Measurements from ENCODE around the gene LCA5L. TPM values are rescaled to one million over a fixed set of nuclear protein-coding genes. Genes with fewer than 3 reads are reported as not detected.
A peak's percentile ranks its signal among the peaks of the same experiment; 100 is the strongest.

Gene LCA5L
- total RNA-seq, 1 donor from 2014 or later, result 2.0 TPM

DNA sequence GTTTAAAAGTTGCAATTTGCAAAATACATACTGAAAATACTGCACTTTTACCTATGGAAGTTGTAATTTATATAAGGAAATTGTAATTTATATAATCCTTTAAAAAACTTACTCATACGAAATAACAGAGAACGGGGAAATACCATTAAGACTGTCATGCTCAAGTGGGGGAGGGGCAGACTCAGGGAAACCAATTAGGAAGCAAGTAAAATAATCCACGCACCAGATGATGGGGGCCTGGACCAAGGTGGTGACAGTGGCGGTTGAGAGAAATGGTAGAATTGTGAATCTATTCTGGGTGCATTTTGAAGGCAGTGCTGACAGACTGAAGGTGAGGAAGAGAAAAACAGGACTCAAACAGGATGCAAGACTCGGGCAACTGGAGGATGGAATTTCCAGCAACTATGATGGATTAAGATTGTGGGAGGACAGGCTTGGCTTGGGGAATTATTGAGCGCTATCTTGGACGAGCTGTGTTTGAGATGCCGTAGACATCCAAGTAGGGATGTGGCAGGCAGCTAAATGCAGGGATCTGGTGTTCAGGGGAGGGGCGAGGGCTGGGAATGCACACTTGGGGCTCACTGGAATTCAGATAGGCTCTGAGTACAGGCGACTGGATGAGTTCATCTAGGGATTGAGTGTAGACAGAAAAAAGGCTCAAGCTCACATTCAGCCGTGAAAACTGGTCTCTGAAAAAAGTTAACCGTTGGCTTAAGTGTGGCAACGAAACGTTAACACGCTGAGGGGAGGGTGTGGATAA, 977 bp downstream of the LCA5L start:
- peaks cover 7% of the 10 kb centered on the region for H3K4me1 Mint-ChIP-seq (ENCODE audit: low read depth, unreplicated experiment)
- TF ChIP-seq EZH2 (IDR thresholded peaks at IDR 0.05; ENCODE audit: insufficient read depth, low read length), result no peak
- TF ChIP-seq, protein P1, sequence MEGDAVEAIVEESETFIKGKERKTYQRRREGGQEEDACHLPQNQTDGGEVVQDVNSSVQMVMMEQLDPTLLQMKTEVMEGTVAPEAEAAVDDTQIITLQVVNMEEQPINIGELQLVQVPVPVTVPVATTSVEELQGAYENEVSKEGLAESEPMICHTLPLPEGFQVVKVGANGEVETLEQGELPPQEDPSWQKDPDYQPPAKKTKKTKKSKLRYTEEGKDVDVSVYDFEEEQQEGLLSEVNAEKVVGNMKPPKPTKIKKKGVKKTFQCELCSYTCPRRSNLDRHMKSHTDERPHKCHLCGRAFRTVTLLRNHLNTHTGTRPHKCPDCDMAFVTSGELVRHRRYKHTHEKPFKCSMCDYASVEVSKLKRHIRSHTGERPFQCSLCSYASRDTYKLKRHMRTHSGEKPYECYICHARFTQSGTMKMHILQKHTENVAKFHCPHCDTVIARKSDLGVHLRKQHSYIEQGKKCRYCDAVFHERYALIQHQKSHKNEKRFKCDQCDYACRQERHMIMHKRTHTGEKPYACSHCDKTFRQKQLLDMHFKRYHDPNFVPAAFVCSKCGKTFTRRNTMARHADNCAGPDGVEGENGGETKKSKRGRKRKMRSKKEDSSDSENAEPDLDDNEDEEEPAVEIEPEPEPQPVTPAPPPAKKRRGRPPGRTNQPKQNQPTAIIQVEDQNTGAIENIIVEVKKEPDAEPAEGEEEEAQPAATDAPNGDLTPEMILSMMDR (IDR thresholded peaks at IDR 0.05; ENCODE audit: insufficient read depth, low read depth, low read length), result no peak
- Histone ChIP-seq H3K27ac (ENCODE audit: low read depth, low read length) (peak overlapping the region; percentile 89), H2AFZ (ENCODE audit: low read depth, low read length) (peak overlapping the region; percentile 97), H3K4me1 (ENCODE audit: insufficient read depth, low read length) (peaks cover 7% of the 10 kb centered on the region), H4K20me1 (ENCODE audit: insufficient read depth, low read length) (no peaks in the 10 kb centered on the region), H3K36me3 (ENCODE audit: insufficient read depth, low read length) (no peaks in the 10 kb centered on the region), H3K4me3 (ENCODE audit: insufficient read depth, low read depth, low read length) (peak overlapping the region; percentile 85), H3K27me3 (ENCODE audit: insufficient read depth, low read length) (no peaks in the 10 kb centered on the region), H3K79me2 (ENCODE audit: insufficient read depth, low read length) (no peaks in the 10 kb centered on the region), H3K9me3 (ENCODE audit: insufficient read depth, low read depth, low read length) (no peaks in the 10 kb centered on the region), H3K4me2 (ENCODE audit: low read length) (peak overlapping the region; percentile 99), H3K9ac (ENCODE audit: low read length) (peak overlapping the region; percentile 96)
- no peaks in the 10 kb centered on the region for H3K9me3 Mint-ChIP-seq (ENCODE audit: unreplicated experiment)
- DNase-seq (ENCODE audit: low read depth) (peak; percentile 77), FAIRE-seq (no peak)
- H3K27ac Mint-ChIP-seq (ENCODE audit: unreplicated experiment), result peak overlapping the region; percentile 99
- peak overlapping the region; percentile 96 for H3K4me3 Mint-ChIP-seq (ENCODE audit: unreplicated experiment)
- H3K27me3 Mint-ChIP-seq (ENCODE audit: low read depth, unreplicated experiment), result no peaks in the 10 kb centered on the region
- H3K36me3 Mint-ChIP-seq (ENCODE audit: low read depth, unreplicated experiment), result no peaks in the 10 kb centered on the region

DNA sequence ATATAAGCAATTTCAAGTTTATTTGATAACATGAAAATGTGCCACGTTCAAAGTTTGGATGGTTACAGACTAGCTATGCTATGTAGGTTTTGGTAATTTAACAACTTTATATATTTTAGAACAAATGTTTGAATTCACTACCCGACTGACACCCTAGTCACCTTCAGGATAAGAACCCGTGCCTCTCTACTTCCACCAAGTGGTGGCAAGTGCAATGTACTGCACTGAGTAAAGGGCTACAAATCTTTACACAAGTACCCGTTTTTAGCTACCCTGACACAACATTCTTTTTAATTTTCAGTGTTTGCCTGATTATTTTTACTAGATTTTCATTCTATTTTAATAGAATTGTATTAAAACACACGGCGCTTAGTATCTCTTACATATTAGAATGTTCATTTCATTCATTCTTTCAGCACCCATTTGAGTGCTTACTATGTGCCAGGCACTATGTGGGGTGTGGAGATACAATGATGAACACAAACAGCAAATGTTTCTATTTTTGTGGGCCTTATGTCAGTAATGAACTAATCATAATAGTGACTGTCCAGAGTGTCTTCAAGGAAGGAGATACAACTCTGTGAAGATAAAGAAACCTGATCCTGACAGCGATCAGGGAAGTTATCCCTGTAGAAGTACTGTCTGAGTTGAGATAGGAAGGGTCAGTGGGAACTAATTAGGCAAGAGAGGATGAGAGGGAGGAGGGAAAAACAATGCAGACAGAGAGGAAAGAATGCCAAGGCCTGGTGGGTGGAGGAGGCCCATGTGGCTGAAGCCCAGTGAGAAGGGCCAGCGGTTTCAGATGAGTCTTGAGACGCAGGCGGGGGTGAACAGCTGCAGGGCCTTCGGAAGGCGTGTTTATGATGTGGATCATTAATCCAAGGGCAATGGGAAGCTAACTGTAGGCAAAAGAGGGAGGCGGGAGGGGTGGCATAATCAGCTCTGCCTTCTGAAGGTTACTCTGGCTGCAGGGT, 3.8 kb downstream of the LCA5L start:
- Histone ChIP-seq H3K27me3 (ENCODE audit: insufficient read depth, low read length) (no peaks in the 10 kb centered on the region), H3K79me2 (ENCODE audit: insufficient read depth, low read length) (no peaks in the 10 kb centered on the region), H3K9ac (ENCODE audit: low read length) (no peak overlapping the region), H4K20me1 (ENCODE audit: insufficient read depth, low read length) (no peaks in the 10 kb centered on the region), H3K4me2 (ENCODE audit: low read length) (no peak overlapping the region), H3K4me1 (ENCODE audit: insufficient read depth, low read length) (peaks cover 7% of the 10 kb centered on the region), H3K27ac (ENCODE audit: low read depth, low read length) (no peak overlapping the region), H3K4me3 (ENCODE audit: insufficient read depth, low read depth, low read length) (no peak overlapping the region), H2AFZ (ENCODE audit: low read depth, low read length) (no peak overlapping the region), H3K36me3 (ENCODE audit: insufficient read depth, low read length) (no peaks in the 10 kb centered on the region), H3K9me3 (ENCODE audit: insufficient read depth, low read depth, low read length) (no peaks in the 10 kb centered on the region)
- Mint-ChIP-seq H3K36me3 (ENCODE audit: low read depth, unreplicated experiment) (no peaks in the 10 kb centered on the region), H3K4me1 (ENCODE audit: low read depth, unreplicated experiment) (peaks cover 7% of the 10 kb centered on the region), H3K4me3 (ENCODE audit: unreplicated experiment) (no peak overlapping the region), H3K27me3 (ENCODE audit: low read depth, unreplicated experiment) (no peaks in the 10 kb centered on the region), H3K27ac (ENCODE audit: unreplicated experiment) (no peak overlapping the region), H3K9me3 (ENCODE audit: unreplicated experiment) (no peaks in the 10 kb centered on the region)
- DNase-seq (ENCODE audit: low read depth) (peak; percentile 32), FAIRE-seq (no peak)
- TF ChIP-seq EZH2 (IDR thresholded peaks at IDR 0.05; ENCODE audit: insufficient read depth, low read length), result no peak
- TF ChIP-seq, protein P1 (IDR thresholded peaks at IDR 0.05; ENCODE audit: insufficient read depth, low read depth, low read length), result peak; percentile 87
